ENCODE measurements around the gene HIGD1C.

The HIGD1C gene

DNA sequence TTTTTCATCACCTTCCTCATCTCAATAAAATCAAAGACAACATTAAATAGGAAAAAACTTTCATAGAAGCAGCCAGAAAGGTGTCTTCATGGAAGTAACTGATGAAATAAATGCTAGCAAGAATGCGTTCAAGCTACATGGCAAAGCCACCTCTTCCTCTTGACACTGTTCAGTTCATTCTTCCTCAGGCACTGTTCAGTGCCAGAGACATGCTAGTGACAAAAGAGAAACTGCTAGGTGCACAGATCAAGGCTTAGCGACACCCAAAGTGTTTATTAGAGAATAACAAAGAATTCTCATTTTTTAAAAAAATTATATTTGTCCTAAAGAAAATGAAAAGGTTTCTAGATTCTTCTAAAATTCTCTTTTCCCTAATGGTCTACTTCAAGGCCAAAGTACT lies 66.6 kb downstream of the HIGD1C start:
- no peak for TF ChIP-seq ZNF565 (CRISPR knock-in tag; conservative IDR thresholded peaks at IDR 0.05; ENCODE audit: low read depth)
- no peak for TF ChIP-seq RARB (CRISPR knock-in tag; IDR thresholded peaks at IDR 0.05)
- TF ChIP-seq, protein P1, sequence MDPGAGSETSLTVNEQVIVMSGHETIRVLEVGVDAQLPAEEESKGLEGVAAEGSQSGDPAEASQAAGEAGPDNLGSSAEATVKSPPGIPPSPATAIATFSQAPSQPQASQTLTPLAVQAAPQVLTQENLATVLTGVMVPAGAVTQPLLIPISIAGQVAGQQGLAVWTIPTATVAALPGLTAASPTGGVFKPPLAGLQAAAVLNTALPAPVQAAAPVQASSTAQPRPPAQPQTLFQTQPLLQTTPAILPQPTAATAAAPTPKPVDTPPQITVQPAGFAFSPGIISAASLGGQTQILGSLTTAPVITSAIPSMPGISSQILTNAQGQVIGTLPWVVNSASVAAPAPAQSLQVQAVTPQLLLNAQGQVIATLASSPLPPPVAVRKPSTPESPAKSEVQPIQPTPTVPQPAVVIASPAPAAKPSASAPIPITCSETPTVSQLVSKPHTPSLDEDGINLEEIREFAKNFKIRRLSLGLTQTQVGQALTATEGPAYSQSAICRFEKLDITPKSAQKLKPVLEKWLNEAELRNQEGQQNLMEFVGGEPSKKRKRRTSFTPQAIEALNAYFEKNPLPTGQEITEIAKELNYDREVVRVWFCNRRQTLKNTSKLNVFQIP (CRISPR knock-in tag; IDR thresholded peaks at IDR 0.05; ENCODE audit: borderline replicate concordance, low read depth), result no peak
- TF ChIP-seq GLIS3 (CRISPR knock-in tag; IDR thresholded peaks at IDR 0.05), result no peak
- TF ChIP-seq BACH2 (CRISPR knock-in tag; IDR thresholded peaks at IDR 0.05; ENCODE audit: borderline replicate concordance), result no peak
- TF ChIP-seq ZC3H10 (CRISPR knock-in tag; IDR thresholded peaks at IDR 0.05), result no peak
- no peak for TF ChIP-seq SNAI2 (CRISPR knock-in tag; IDR thresholded peaks at IDR 0.05)
- no peak for TF ChIP-seq TOX (CRISPR knock-in tag; IDR thresholded peaks at IDR 0.05; ENCODE audit: borderline replicate concordance)
- no peak for TF ChIP-seq CSRNP3 (CRISPR knock-in tag; IDR thresholded peaks at IDR 0.05)
- no peak for TF ChIP-seq PATZ1 (CRISPR knock-in tag; IDR thresholded peaks at IDR 0.05; ENCODE audit: borderline replicate concordance)
- TF ChIP-seq ZNF8 (CRISPR knock-in tag; IDR thresholded peaks at IDR 0.05), result no peak
- TF ChIP-seq, protein P2, sequence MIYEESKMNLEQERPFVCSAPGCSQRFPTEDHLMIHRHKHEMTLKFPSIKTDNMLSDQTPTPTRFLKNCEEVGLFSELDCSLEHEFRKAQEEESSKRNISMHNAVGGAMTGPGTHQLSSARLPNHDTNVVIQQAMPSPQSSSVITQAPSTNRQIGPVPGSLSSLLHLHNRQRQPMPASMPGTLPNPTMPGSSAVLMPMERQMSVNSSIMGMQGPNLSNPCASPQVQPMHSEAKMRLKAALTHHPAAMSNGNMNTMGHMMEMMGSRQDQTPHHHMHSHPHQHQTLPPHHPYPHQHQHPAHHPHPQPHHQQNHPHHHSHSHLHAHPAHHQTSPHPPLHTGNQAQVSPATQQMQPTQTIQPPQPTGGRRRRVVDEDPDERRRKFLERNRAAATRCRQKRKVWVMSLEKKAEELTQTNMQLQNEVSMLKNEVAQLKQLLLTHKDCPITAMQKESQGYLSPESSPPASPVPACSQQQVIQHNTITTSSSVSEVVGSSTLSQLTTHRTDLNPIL (CRISPR knock-in tag; IDR thresholded peaks at IDR 0.05; ENCODE audit: low read depth), result no peak
- no peak for ATAC-seq

- TF ChIP-seq ISL1 (CRISPR knock-in tag; IDR thresholded peaks at IDR 0.05) (no peak), ZFP3 (CRISPR knock-in tag; IDR thresholded peaks at IDR 0.05) (no peak), PATZ1 (CRISPR knock-in tag; IDR thresholded peaks at IDR 0.05; ENCODE audit: borderline replicate concordance) (no peak), ZNF8 (CRISPR knock-in tag; IDR thresholded peaks at IDR 0.05) (no peak), CSRNP3 (CRISPR knock-in tag; IDR thresholded peaks at IDR 0.05) (no peak), GLIS3 (CRISPR knock-in tag; IDR thresholded peaks at IDR 0.05) (no peak), TCF4 (CRISPR knock-in tag; IDR thresholded peaks at IDR 0.05; ENCODE audit: borderline replicate concordance) (no peak), BACH2 (CRISPR knock-in tag; IDR thresholded peaks at IDR 0.05; ENCODE audit: borderline replicate concordance) (no peak), ARNTL (CRISPR knock-in tag; IDR thresholded peaks at IDR 0.05; ENCODE audit: borderline replicate concordance, low read depth) (no peak), ZFP30 (CRISPR knock-in tag; IDR thresholded peaks at IDR 0.05) (no peak), PPARA (CRISPR knock-in tag; IDR thresholded peaks at IDR 0.05; ENCODE audit: borderline replicate concordance) (no peak)
- TF ChIP-seq, protein P1 (CRISPR knock-in tag; IDR thresholded peaks at IDR 0.05; ENCODE audit: borderline replicate concordance, low read depth), result no peak
- ATAC-seq, result no peak
Measured at GRCh38 chr12:51019927-51020326, 67.6 kb downstream of the HIGD1C start.
